ENCODE results near the gene KY. TPM values are rescaled to one million over a fixed set of nuclear protein-coding genes. Genes with fewer than 3 reads are reported as not detected.

The KY gene
- total and polyA plus RNA-seq, 2 of the 13 experiments (the other 11 are each of a cell fraction or from before 2014, with no cell fraction given): not detected

DNA sequence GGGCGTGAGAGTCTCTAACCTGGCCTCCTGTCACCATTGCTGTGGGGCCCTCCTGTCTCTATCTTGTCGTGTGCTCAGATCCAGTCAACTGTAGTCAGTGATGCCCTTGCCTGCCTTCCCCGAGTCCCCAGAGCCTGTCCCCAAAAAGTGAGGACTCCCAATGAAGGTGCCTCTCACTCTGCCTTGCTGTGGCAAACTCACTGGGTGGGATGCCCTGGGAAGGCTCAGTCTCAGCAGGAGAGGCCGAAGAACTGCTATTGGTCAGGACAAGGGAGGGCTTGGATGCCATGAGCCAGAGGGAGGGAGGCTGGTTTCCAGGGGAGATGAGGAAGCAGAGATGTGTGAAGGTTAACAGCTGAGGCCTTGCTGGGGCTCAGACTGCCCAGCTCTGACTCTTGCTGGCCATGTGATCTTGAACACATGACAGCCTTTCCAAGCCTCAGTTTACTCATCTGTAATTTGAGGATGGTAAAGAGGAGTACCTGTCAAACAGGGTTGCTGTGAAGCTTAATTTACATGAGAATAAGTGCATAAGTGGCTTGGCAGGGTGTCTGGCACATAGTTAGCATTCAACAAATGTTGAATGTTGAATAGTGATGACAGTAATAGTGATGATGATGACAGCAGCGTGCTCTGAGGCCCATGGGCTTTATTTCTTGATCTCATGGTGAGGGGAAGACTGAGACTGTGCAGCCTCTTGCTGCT, 8.2 kb downstream of the KY start:
- Histone ChIP-seq H3K9me3 (ENCODE audit: low read length) (no peaks in the 10 kb centered on the region), H3K27ac (ENCODE audit: extremely low read length, insufficient read depth, low read length) (no peak overlapping the region), H3K36me3 (replicated peaks in 1 of 2; ENCODE audit: control insufficient read depth in 1 of 2, insufficient read depth in 2 of 2, low read length in 2 of 2) (no peaks in the 10 kb centered on the region), H3K9ac (ENCODE audit: insufficient read depth, low read depth, low read length) (no peak overlapping the region), H3K79me2 (ENCODE audit: insufficient read depth, low read length) (no peaks in the 10 kb centered on the region), H2AFZ (ENCODE audit: low read length) (no peak overlapping the region), H4K20me1 (ENCODE audit: insufficient read depth, low read length) (no peaks in the 10 kb centered on the region; the same call in 1 of the 2 replicates), H3K27me3 (ENCODE audit: control insufficient read depth in 1 of 2, insufficient read depth in 2 of 2, low read length in 2 of 2) (peaks cover 0 to 4% of the 10 kb centered on the region in 2 experiments; a peak in 2 of 5 replicates), H3K4me2 (ENCODE audit: low read depth, low read length) (no peak overlapping the region), H3K4me3 (replicated peaks in 1 of 3; ENCODE audit: insufficient read depth in 1 of 3, low read depth in 2 of 3, low read length in 3 of 3) (no peak overlapping the region), H3K4me1 (ENCODE audit: insufficient read depth, low read length) (peaks cover 8% of the 10 kb centered on the region)
- intact Hi-C loops (cut with micrococcal nuclease; ENCODE audit: unreplicated experiment): no loop called here
- DNase-seq (ENCODE audit: low spot score) (no peak), ATAC-seq (no peak), FAIRE-seq (no peak)
- WGBS (ENCODE audit: low lambda C conversion rate): 0% methylated on average over 2 of the region's 5 CpGs
- ChIA-PET POLR2A (no interaction called here), CTCF (ENCODE audit: low intra/inter-chr PET ratio, low total read pairs) (no interaction called here)
- TF ChIP-seq, protein P1, sequence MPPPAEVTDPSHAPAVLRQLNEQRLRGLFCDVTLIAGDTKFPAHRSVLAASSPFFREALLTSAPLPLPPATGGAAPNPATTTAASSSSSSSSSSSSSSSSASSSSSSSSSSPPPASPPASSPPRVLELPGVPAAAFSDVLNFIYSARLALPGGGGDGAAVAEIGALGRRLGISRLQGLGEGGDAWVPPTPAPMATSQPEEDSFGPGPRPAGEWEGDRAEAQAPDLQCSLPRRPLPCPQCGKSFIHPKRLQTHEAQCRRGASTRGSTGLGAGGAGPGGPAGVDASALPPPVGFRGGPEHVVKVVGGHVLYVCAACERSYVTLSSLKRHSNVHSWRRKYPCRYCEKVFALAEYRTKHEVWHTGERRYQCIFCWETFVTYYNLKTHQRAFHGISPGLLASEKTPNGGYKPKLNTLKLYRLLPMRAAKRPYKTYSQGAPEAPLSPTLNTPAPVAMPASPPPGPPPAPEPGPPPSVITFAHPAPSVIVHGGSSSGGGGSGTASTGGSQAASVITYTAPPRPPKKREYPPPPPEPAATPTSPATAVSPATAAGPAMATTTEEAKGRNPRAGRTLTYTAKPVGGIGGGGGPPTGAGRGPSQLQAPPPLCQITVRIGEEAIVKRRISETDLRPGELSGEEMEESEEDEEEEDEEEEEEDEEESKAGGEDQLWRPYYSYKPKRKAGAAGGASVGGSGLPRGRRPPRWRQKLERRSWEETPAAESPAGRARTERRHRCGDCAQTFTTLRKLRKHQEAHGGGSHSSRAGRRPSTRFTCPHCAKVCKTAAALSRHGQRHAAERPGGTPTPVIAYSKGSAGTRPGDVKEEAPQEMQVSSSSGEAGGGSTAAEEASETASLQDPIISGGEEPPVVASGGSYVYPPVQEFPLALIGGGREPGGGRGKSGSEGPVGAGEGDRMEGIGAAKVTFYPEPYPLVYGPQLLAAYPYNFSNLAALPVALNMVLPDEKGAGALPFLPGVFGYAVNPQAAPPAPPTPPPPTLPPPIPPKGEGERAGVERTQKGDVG (CRISPR knock-in tag; IDR thresholded peaks at IDR 0.05; ENCODE audit: borderline replicate concordance): no peak
- TF ChIP-seq, protein P2, sequence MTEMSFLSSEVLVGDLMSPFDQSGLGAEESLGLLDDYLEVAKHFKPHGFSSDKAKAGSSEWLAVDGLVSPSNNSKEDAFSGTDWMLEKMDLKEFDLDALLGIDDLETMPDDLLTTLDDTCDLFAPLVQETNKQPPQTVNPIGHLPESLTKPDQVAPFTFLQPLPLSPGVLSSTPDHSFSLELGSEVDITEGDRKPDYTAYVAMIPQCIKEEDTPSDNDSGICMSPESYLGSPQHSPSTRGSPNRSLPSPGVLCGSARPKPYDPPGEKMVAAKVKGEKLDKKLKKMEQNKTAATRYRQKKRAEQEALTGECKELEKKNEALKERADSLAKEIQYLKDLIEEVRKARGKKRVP (CRISPR knock-in tag; IDR thresholded peaks at IDR 0.05): no peak
- TF ChIP-seq GPN1 (CRISPR knock-in tag; IDR thresholded peaks at IDR 0.05; ENCODE audit: borderline replicate concordance) (no peak), ZNF761 (CRISPR knock-in tag; conservative IDR thresholded peaks at IDR 0.05) (no peak), ZNF30 (CRISPR knock-in tag; IDR thresholded peaks at IDR 0.05) (no peak), THAP11 (CRISPR knock-in tag; IDR thresholded peaks at IDR 0.05) (no peak)
- TF ChIP-seq, protein P3, sequence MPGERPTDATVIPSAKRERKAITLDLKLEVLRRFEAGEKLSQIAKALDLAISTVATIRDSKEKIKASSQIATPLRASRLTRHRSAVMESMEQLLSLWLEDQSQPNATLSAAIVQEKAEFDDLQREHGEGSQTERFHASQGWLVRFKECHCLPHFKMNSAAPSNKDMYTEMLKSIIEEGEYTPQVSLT (CRISPR knock-in tag; IDR thresholded peaks at IDR 0.05; ENCODE audit: borderline replicate concordance, low read depth): no peak
- BruUV-seq (replicated peaks): no TSS peak
- in situ Hi-C loops (cut with HindIII; ENCODE audit: extremely low pct_ligation_motif_present, low pct_unique_long_range_greater_than_20kb): loop anchor here (5.0 kb wide), 1 partner anchor 40 kb away; no protein-coding TSS in a partner anchor
